ENCODE measurements around the gene FBN2.
"Not testable (repeated sequence)": the region's sequence is repeated elsewhere in the genome, so short reads cannot be mapped to it uniquely, and the experiment has no call there.

FBN2 gene

GRCh38 chr5:128349044-128349858, 188.8 kb downstream of the FBN2 start:
- no peak for DNase-seq

- DNase-seq: no peak
These were observed 192.0 kb downstream of the FBN2 start for GRCh38 chr5:128346038-128346437.

- DNase-seq: no peak
These were observed 192.8 kb downstream of the FBN2 start for GRCh38 chr5:128345247-128345646.

GRCh38 chr5:128343168-128343567, 194.9 kb downstream of the FBN2 start:
- no peak for DNase-seq

GRCh38 chr5:128341056-128341455, 197.0 kb downstream of the FBN2 start:
- no peak for DNase-seq

GRCh38 chr5:128340648-128341047, 197.4 kb downstream of the FBN2 start:
- DNase-seq: no peak

GRCh38 chr5:128339585-128339984, 198.5 kb downstream of the FBN2 start:
- DNase-seq: no peak

- no peak for DNase-seq
These were observed 199.4 kb downstream of the FBN2 start for GRCh38 chr5:128338649-128339048.

- DNase-seq: no peak
These were observed 202.7 kb downstream of the FBN2 start for GRCh38 chr5:128335339-128335738.

GRCh38 chr5:128334010-128334716, 203.9 kb downstream of the FBN2 start:
- no peak for DNase-seq

- no peak for DNase-seq
These were observed 206.8 kb downstream of the FBN2 start for GRCh38 chr5:128331261-128331660.

GRCh38 chr5:128329386-128329939, 208.6 kb downstream of the FBN2 start:
- DNase-seq: no peak

GRCh38 chr5:128328446-128328845, 209.6 kb downstream of the FBN2 start:
- no peak for DNase-seq

- DNase-seq: no peak
These were observed 210.0 kb downstream of the FBN2 start for GRCh38 chr5:128328007-128328406.

- DNase-seq: not testable (repeated sequence)
These were observed 216.6 kb downstream of the FBN2 start for GRCh38 chr5:128321418-128321817.

- DNase-seq: no peak
These were observed 219.4 kb downstream of the FBN2 start for GRCh38 chr5:128318691-128319090.

- DNase-seq: no peak
These were observed 220.6 kb downstream of the FBN2 start for GRCh38 chr5:128317481-128317880.

GRCh38 chr5:128315671-128316070, 222.4 kb downstream of the FBN2 start:
- no peak for DNase-seq

- no peak for DNase-seq
These were observed 232.7 kb downstream of the FBN2 start for GRCh38 chr5:128305341-128305740.

GRCh38 chr5:128304791-128305190, 233.3 kb downstream of the FBN2 start:
- DNase-seq: no peak

GRCh38 chr5:128304088-128304487, 234.0 kb downstream of the FBN2 start:
- DNase-seq: peak; percentile 72

- no peak for DNase-seq
These were observed 234.5 kb downstream of the FBN2 start for GRCh38 chr5:128303593-128303992.

GRCh38 chr5:128300181-128300580, 237.9 kb downstream of the FBN2 start:
- no peak for DNase-seq
